Esophagus squamous epithelium (tissue), 5 donors: ENCODE data around the gene SLC18A3. TPM values are rescaled to one million over a fixed set of nuclear protein-coding genes. Genes with fewer than 3 reads are reported as not detected.

ENCODE experiments used
- DNase-seq: peaks from one replicate; lab custom pipeline; 2025; lab: John Stamatoyannopoulos, UW
- H3K27ac ChIP-seq, 4 donors: fragments of 200-600 bp; sonication (generic); one replicate each; pipeline ENCODE4 v1.5.1; 2016 to 2019; ENCODE audit warnings: mild to moderate bottlenecking in 1 of 4
- H3K27me3 ChIP-seq, 4 donors: fragments of 200-600 bp; sonication (generic); 1 replicate in 3 of 4; 2 replicates in 1 of 4; pipeline versions ENCODE4 v1.5.1 to v1.6.0; 2017 to 2021; ENCODE audit warnings: antibody characterized with exemption in 1 of 4
- H3K36me3 ChIP-seq, 3 donors: fragments of 200-600 bp; sonication (generic); one replicate each; pipeline ENCODE4 v1.5.1; 2016 to 2019
- H3K4me1 ChIP-seq, 3 donors: fragments of 200-600 bp; sonication (generic); one replicate each; pipeline ENCODE4 v1.5.1; 2017 to 2019
- H3K4me3 ChIP-seq, 4 donors: fragments of 200-600 bp; sonication (generic); 1 replicate in 3 of 4; 2 replicates in 1 of 4; pipeline ENCODE4 v1.5.1; 2016 to 2019; ENCODE audit warnings: mild to moderate bottlenecking in 2 of 4, moderate library complexity in 1 of 4
- H3K9me3 ChIP-seq, 3 donors: fragments of 200-600 bp; sonication (generic); one replicate each; pipeline ENCODE4 v1.5.1; 2016 to 2019
- POLR2A ChIP-seq, 4 donors: fragments of 450-650 bp; IDR thresholded peaks; one replicate each; pipeline ENCODE4 v1.6.1; 2017; ENCODE audit warnings: antibody characterized with exemption in 4 of 4, mild to moderate bottlenecking in 4 of 4, moderate library complexity in 3 of 4
- WGBS, 2 donors: methylation state at CpG; one replicate each; pipeline ENCODE4 v1.1.5; 2018; 5-methylcytosine and 5-hydroxymethylcytosine counted together
- intact Hi-C: fragments of 100-400 bp; cut with DNase I; formaldehyde crosslinking; loops from one replicate; pipeline ENCODE4 v1.15.0; 2022
- total RNA-seq, 4 donors: library from RNA; depleted of rRNA; stranded (reverse); fragments of >200 nt; gene quantifications; one replicate each; pipeline ENCODE4 v1.1.0, GENCODE V29; 2016
- TF ChIP-seq, protein P1 (sequence below), 6 experiments: fragments of 450-650 bp in 4 of 6; fragments of 200-600 bp in 2 of 6; sonication (generic) in 2 of 6; IDR thresholded peaks; one replicate each; pipeline ENCODE4 v1.5.1; 2016 to 2019; ENCODE audit warnings: antibody characterized with exemption in 6 of 6, mild to moderate bottlenecking in 4 of 6, moderate library complexity in 4 of 6
- donor health status: DM: yes; HTN: yes; CAD: no.

The SLC18A3 gene
- total RNA-seq, 4 donors from 2014 or later = not detected

DNA sequence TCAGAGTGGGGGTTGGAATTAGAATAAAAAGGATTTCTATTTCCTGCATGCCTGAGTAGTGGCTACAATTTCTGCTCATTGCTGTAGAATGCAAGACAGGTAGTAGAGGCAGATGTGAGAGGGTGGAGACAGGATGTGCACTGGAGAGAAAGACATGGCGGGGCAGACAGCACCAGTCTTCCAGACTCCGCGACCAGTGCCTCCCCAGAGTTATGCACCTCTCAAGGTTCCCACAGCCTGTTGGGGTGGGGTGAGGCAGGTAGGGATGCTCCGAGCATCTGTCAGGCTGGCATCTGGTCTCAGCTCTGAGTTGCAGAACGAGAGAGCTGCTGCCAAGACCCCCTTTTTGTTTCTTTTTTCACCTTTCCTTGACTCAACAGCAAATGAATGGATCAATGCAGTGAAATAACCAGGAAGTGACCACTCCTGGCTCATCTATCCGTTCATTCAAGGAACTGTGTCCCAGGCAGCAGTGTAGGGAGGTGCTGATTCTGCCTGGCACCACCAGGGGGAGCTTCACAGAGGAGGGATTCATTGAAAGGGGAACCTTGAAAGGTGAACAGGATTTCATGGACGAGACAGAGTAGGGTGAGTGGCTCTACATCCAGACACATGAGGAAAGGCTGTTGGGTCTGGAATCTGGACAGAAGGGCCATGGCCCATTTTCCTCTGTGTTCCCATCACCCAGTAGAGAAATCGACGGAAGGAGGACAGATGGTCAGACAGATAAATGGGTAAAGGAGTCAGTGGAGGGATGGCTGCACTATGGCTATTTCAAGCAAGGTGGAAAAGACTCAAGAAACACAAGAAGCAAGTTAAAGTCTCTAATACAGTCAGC lies 17.2 kb upstream of the SLC18A3 start:
- intact Hi-C loops = no loop called here
- Histone ChIP-seq H3K27ac (no peak overlapping the region), H3K36me3 (no peaks in the 10 kb centered on the region), H3K27me3 (peaks cover 0 to 45% (median 0%) of the 10 kb centered on the region in 4 donors), H3K4me1 (peaks cover 0 to 17% (median 0%) of the 10 kb centered on the region in 3 donors), H3K9me3 (no peaks in the 10 kb centered on the region), H3K4me3 (no peak overlapping the region)
- WGBS, 2 donors = 39 to 53% methylated on average over 8 of the region's 9 CpGs
- DNase-seq = no peak
- TF ChIP-seq POLR2A (IDR thresholded peaks at IDR 0.05) = no peak
- TF ChIP-seq, protein P1, sequence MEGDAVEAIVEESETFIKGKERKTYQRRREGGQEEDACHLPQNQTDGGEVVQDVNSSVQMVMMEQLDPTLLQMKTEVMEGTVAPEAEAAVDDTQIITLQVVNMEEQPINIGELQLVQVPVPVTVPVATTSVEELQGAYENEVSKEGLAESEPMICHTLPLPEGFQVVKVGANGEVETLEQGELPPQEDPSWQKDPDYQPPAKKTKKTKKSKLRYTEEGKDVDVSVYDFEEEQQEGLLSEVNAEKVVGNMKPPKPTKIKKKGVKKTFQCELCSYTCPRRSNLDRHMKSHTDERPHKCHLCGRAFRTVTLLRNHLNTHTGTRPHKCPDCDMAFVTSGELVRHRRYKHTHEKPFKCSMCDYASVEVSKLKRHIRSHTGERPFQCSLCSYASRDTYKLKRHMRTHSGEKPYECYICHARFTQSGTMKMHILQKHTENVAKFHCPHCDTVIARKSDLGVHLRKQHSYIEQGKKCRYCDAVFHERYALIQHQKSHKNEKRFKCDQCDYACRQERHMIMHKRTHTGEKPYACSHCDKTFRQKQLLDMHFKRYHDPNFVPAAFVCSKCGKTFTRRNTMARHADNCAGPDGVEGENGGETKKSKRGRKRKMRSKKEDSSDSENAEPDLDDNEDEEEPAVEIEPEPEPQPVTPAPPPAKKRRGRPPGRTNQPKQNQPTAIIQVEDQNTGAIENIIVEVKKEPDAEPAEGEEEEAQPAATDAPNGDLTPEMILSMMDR (IDR thresholded peaks at IDR 0.05) = peak; percentile 27 to 85 (median 66)

- DNase-seq = no peak
- intact Hi-C loops = no loop called here
- 67 to 81% methylated on average over 3 to 4 of the region's 6 CpGs for WGBS, 2 donors
- H3K36me3 ChIP-seq = no peaks in the 10 kb centered on the region
- peaks cover 0 to 45% (median 0%) of the 10 kb centered on the region in 4 donors for H3K27me3 ChIP-seq
- no peak overlapping the region for H3K4me3 ChIP-seq
- H3K27ac ChIP-seq = no peak overlapping the region
- peaks cover 0 to 17% (median 0%) of the 10 kb centered on the region in 3 donors for H3K4me1 ChIP-seq
- no peaks in the 10 kb centered on the region for H3K9me3 ChIP-seq
- TF ChIP-seq, protein P1 (IDR thresholded peaks at IDR 0.05) = no peak
- no peak for TF ChIP-seq POLR2A (IDR thresholded peaks at IDR 0.05)
Measured at GRCh38 chr10:49593564-49593875, 16.6 kb upstream of the SLC18A3 start.

GRCh38 chr10:49593998-49594397 lies 16.1 kb upstream of the SLC18A3 start:
- Histone ChIP-seq H3K4me1 (peaks cover 0 to 17% (median 0%) of the 10 kb centered on the region in 3 donors), H3K4me3 (no peak overlapping the region), H3K9me3 (no peaks in the 10 kb centered on the region), H3K27me3 (peaks cover 0 to 45% (median 0%) of the 10 kb centered on the region in 4 donors), H3K36me3 (no peaks in the 10 kb centered on the region), H3K27ac (no peak overlapping the region)
- intact Hi-C loops = no loop called here
- TF ChIP-seq, protein P1 (IDR thresholded peaks at IDR 0.05) = no peak
- no peak for TF ChIP-seq POLR2A (IDR thresholded peaks at IDR 0.05)
- 86 to 100% methylated on average over 1 to 2 of the region's 4 CpGs for WGBS, 2 donors
- DNase-seq = no peak

DNA sequence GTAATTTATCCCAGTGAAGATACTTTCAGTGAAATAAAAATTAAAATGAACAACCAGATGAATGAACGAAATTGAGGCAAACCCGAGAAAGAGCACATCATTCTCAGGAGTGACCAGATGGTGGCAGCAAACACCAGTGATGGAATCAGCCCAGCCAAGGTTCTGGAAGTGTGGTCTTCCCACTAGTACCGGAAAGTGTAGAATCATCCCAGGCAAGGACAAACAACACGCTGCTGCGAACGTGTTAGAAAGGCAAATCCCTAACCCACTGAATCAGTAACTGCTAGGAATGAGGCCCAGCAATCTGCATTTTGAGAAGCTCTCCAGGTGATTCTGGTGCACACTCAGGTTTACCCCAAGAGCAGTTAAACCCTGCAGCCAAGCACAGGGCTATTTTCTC lies 15.5 kb upstream of the SLC18A3 start:
- Histone ChIP-seq H3K9me3 (no peaks in the 10 kb centered on the region), H3K27me3 (peaks cover 0 to 45% (median 0%) of the 10 kb centered on the region in 4 donors), H3K27ac (no peak overlapping the region), H3K36me3 (no peaks in the 10 kb centered on the region), H3K4me3 (no peak overlapping the region), H3K4me1 (peaks cover 0 to 17% (median 0%) of the 10 kb centered on the region in 3 donors)
- no peak for DNase-seq
- no peak for TF ChIP-seq POLR2A (IDR thresholded peaks at IDR 0.05)
- TF ChIP-seq, protein P1 (IDR thresholded peaks at IDR 0.05) = peak; percentile 39 to 77 (median 54)
- intact Hi-C loops = no loop called here
- 3% methylated on average over 6 of the region's 6 CpGs for WGBS, 2 donors

DNA sequence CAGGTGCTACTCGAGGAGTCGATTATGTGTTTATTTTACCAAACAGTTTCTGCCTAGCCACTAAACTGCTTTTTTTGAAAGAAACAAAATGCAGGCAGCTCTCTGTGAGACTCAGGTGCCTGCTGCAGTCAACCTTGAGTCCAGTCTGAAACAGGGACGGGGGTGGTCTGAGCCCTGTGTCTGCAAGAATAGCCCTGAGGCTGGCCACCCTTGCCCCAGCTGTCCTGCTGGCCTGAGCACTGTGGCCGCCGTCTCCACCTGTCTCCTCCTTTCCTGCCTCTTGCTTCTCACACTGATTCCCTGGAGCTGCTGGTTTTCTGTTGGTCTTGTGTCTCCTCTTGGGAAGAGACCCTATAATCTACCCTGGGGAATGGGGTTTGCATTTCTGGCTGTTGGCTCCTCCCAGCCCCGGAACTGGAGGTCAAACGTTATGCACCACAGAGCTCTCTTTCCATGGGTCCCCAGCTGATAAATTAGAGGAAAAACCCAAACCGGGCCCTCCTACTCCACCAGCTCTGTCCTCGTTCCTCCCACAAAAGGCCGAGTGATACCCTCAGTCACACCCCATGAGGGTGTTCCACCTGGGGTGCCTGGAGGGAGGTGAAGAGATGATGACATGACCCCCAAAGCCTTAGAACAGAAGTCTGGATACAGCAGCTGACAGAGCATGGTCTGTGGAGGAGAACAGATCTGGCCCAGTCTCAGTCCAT lies 15.0 kb upstream of the SLC18A3 start:
- peaks cover 0 to 17% (median 0%) of the 10 kb centered on the region in 3 donors for H3K4me1 ChIP-seq
- 49 to 57% methylated on average over 9 to 10 of the region's 10 CpGs for WGBS, 2 donors
- H3K27ac ChIP-seq = no peak overlapping the region
- H3K4me3 ChIP-seq = no peak overlapping the region
- H3K36me3 ChIP-seq = no peaks in the 10 kb centered on the region
- DNase-seq = no peak
- intact Hi-C loops = no loop called here
- no peaks in the 10 kb centered on the region for H3K9me3 ChIP-seq
- TF ChIP-seq POLR2A (IDR thresholded peaks at IDR 0.05) = no peak
- TF ChIP-seq, protein P1 (IDR thresholded peaks at IDR 0.05) = no peak
- peaks cover 0 to 48% (median 0%) of the 10 kb centered on the region in 4 donors for H3K27me3 ChIP-seq
